ENCODE results near the gene COL12A1. TPM values are rescaled to one million over a fixed set of nuclear protein-coding genes. Genes with fewer than 3 reads are reported as not detected.

The COL12A1 gene
- total RNA-seq, 2 experiments from 2014 or later: not detected

GRCh38 chr6:75113446-75113845 is 92.4 kb downstream of the COL12A1 start:
- CTCF ChIA-PET: no interaction called here
- no peaks in the 10 kb centered on the region for H3K27me3 Mint-ChIP-seq

GRCh38 chr6:75109765-75110164 is 96.1 kb downstream of the COL12A1 start:
- Mint-ChIP-seq H3K4me3 (no peak overlapping the region), H3K27ac (no peak overlapping the region), H3K36me3 (no peaks in the 10 kb centered on the region), H3K27me3 (no peaks in the 10 kb centered on the region), H3K9me3 (ENCODE audit: low read depth) (no peaks in the 10 kb centered on the region), H3K4me1 (no peaks in the 10 kb centered on the region)
- CTCF ChIA-PET: no interaction called here
- ATAC-seq: no peak
- no peak for DNase-seq

More at GRCh38 chr6:75113446-75113845, 92.4 kb downstream of the COL12A1 start:
- H3K4me1 Mint-ChIP-seq: no peaks in the 10 kb centered on the region
- H3K4me3 Mint-ChIP-seq: no peak overlapping the region
- no peak overlapping the region for H3K27ac Mint-ChIP-seq
- no peaks in the 10 kb centered on the region for H3K9me3 Mint-ChIP-seq (ENCODE audit: low read depth)
- no peaks in the 10 kb centered on the region for H3K36me3 Mint-ChIP-seq
- no peak for ATAC-seq
- DNase-seq: no peak

GRCh38 chr6:75109022-75109421 is 96.8 kb downstream of the COL12A1 start:
- H3K4me1 Mint-ChIP-seq: no peaks in the 10 kb centered on the region

GRCh38 chr6:75108333-75108974 is 97.4 kb downstream of the COL12A1 start:
- H3K4me1 Mint-ChIP-seq: no peaks in the 10 kb centered on the region

More at GRCh38 chr6:75109022-75109421, 96.8 kb downstream of the COL12A1 start:
- DNase-seq (no peak), ATAC-seq (no peak)
- Mint-ChIP-seq H3K36me3 (no peaks in the 10 kb centered on the region), H3K9me3 (ENCODE audit: low read depth) (no peaks in the 10 kb centered on the region), H3K4me3 (no peak overlapping the region), H3K27ac (no peak overlapping the region), H3K27me3 (no peaks in the 10 kb centered on the region)
- CTCF ChIA-PET: no interaction called here

GRCh38 chr6:75107913-75108312 is 97.9 kb downstream of the COL12A1 start:
- Mint-ChIP-seq H3K4me1 (no peaks in the 10 kb centered on the region), H3K27ac (no peak overlapping the region), H3K4me3 (no peak overlapping the region), H3K9me3 (ENCODE audit: low read depth) (no peaks in the 10 kb centered on the region), H3K36me3 (no peaks in the 10 kb centered on the region), H3K27me3 (no peaks in the 10 kb centered on the region)
- ATAC-seq: no peak
- no peak for DNase-seq
- CTCF ChIA-PET: no interaction called here

More at GRCh38 chr6:75108333-75108974, 97.4 kb downstream of the COL12A1 start:
- DNase-seq: no peak
- Mint-ChIP-seq H3K36me3 (no peaks in the 10 kb centered on the region), H3K27me3 (no peaks in the 10 kb centered on the region), H3K9me3 (ENCODE audit: low read depth) (no peaks in the 10 kb centered on the region), H3K4me3 (no peak overlapping the region), H3K27ac (no peak overlapping the region)
- no peak for ATAC-seq
- CTCF ChIA-PET: no interaction called here

- Mint-ChIP-seq H3K27ac (no peak overlapping the region), H3K4me3 (no peak overlapping the region), H3K9me3 (ENCODE audit: low read depth) (no peaks in the 10 kb centered on the region), H3K27me3 (no peaks in the 10 kb centered on the region), H3K4me1 (no peaks in the 10 kb centered on the region), H3K36me3 (no peaks in the 10 kb centered on the region)
- DNase-seq: no peak
- CTCF ChIA-PET: no interaction called here
- ATAC-seq: no peak
These were observed 99.4 kb downstream of the COL12A1 start for GRCh38 chr6:75106426-75106825.

GRCh38 chr6:75103431-75103830 is 102.4 kb downstream of the COL12A1 start:
- Mint-ChIP-seq H3K4me3 (no peak overlapping the region), H3K4me1 (no peaks in the 10 kb centered on the region), H3K27ac (no peak overlapping the region), H3K9me3 (ENCODE audit: low read depth) (no peaks in the 10 kb centered on the region), H3K36me3 (no peaks in the 10 kb centered on the region), H3K27me3 (no peaks in the 10 kb centered on the region)
- DNase-seq: no peak
- CTCF ChIA-PET: no interaction called here
- ATAC-seq: no peak

- no peak overlapping the region for H3K4me3 Mint-ChIP-seq
- no peaks in the 10 kb centered on the region for H3K27me3 Mint-ChIP-seq
- H3K4me1 Mint-ChIP-seq: no peaks in the 10 kb centered on the region
- CTCF ChIA-PET: no interaction called here
- no peaks in the 10 kb centered on the region for H3K36me3 Mint-ChIP-seq
- no peak for DNase-seq
- H3K27ac Mint-ChIP-seq: no peak overlapping the region
- no peak for ATAC-seq
- H3K9me3 Mint-ChIP-seq (ENCODE audit: low read depth): no peaks in the 10 kb centered on the region
These were observed 103.6 kb downstream of the COL12A1 start for GRCh38 chr6:75102301-75102700.

GRCh38 chr6:75101896-75102295 is 104.0 kb downstream of the COL12A1 start:
- DNase-seq: no peak
- ATAC-seq: no peak
- Mint-ChIP-seq H3K36me3 (no peaks in the 10 kb centered on the region), H3K9me3 (ENCODE audit: low read depth) (no peaks in the 10 kb centered on the region), H3K27ac (no peak overlapping the region), H3K4me3 (no peak overlapping the region), H3K4me1 (no peaks in the 10 kb centered on the region), H3K27me3 (no peaks in the 10 kb centered on the region)
- CTCF ChIA-PET: no interaction called here

- H3K9me3 Mint-ChIP-seq (ENCODE audit: low read depth): no peaks in the 10 kb centered on the region
- no peak for DNase-seq
- H3K27me3 Mint-ChIP-seq: no peaks in the 10 kb centered on the region
- ATAC-seq: no peak
- CTCF ChIA-PET: no interaction called here
- H3K36me3 Mint-ChIP-seq: no peaks in the 10 kb centered on the region
- no peak overlapping the region for H3K4me3 Mint-ChIP-seq
- H3K4me1 Mint-ChIP-seq: no peaks in the 10 kb centered on the region
- H3K27ac Mint-ChIP-seq: no peak overlapping the region
These were observed 107.1 kb downstream of the COL12A1 start for GRCh38 chr6:75098709-75099108.

- CTCF ChIA-PET: no interaction called here
- Mint-ChIP-seq H3K4me3 (no peak overlapping the region), H3K27ac (no peak overlapping the region), H3K4me1 (no peaks in the 10 kb centered on the region), H3K9me3 (ENCODE audit: low read depth) (no peaks in the 10 kb centered on the region), H3K36me3 (no peaks in the 10 kb centered on the region), H3K27me3 (no peaks in the 10 kb centered on the region)
- no peak for DNase-seq
- no peak for ATAC-seq
These were observed 108.9 kb downstream of the COL12A1 start for GRCh38 chr6:75096966-75097365.

GRCh38 chr6:75094614-75095200 is 111.1 kb downstream of the COL12A1 start:
- DNase-seq: no peak

GRCh38 chr6:75091467-75092190 is 114.2 kb downstream of the COL12A1 start:
- H3K27me3 Mint-ChIP-seq: no peaks in the 10 kb centered on the region
- ATAC-seq: no peak
- H3K36me3 Mint-ChIP-seq: no peaks in the 10 kb centered on the region
- DNase-seq: no peak
- no peak overlapping the region for H3K4me3 Mint-ChIP-seq
- CTCF ChIA-PET: no interaction called here
- no peak overlapping the region for H3K27ac Mint-ChIP-seq
- no peaks in the 10 kb centered on the region for H3K9me3 Mint-ChIP-seq (ENCODE audit: low read depth)
- H3K4me1 Mint-ChIP-seq: no peaks in the 10 kb centered on the region

More at GRCh38 chr6:75094614-75095200, 111.1 kb downstream of the COL12A1 start:
- H3K36me3 Mint-ChIP-seq: no peaks in the 10 kb centered on the region
- no peak overlapping the region for H3K27ac Mint-ChIP-seq
- H3K27me3 Mint-ChIP-seq: no peaks in the 10 kb centered on the region
- ATAC-seq: no peak
- H3K4me1 Mint-ChIP-seq: no peaks in the 10 kb centered on the region
- no peaks in the 10 kb centered on the region for H3K9me3 Mint-ChIP-seq (ENCODE audit: low read depth)
- no peak overlapping the region for H3K4me3 Mint-ChIP-seq
- CTCF ChIA-PET: no interaction called here

- Mint-ChIP-seq H3K27me3 (peaks cover 8% of the 10 kb centered on the region), H3K4me1 (no peaks in the 10 kb centered on the region), H3K27ac (no peak overlapping the region), H3K9me3 (ENCODE audit: low read depth) (no peaks in the 10 kb centered on the region), H3K36me3 (no peaks in the 10 kb centered on the region), H3K4me3 (no peak overlapping the region)
- CTCF ChIA-PET: no interaction called here
- no peak for ATAC-seq
- DNase-seq: no peak
These were observed 115.3 kb downstream of the COL12A1 start for GRCh38 chr6:75090576-75090975.

Data from activated CD8-positive, alpha-beta memory T cell treated with anti-CD3 and anti-CD28 coated beads, Interleukin-2, amount 10 ng/mL, durations not matched to agents 7 days and 5 days (primary cell).